CD4-positive, alpha-beta T cell treated with Interferon alpha-2 for 1 hour (primary cell): ENCODE data around the gene SIGLEC1.

Experiments
- DNase-seq, 2 donors: peaks; one replicate each; pipeline ENCODE4 v3.0.0-alpha.2; 2020 to 2022

SIGLEC1 gene

GRCh38 chr20:3677733-3678132 is 34.7 kb downstream of the SIGLEC1 start:
- no peak for DNase-seq

GRCh38 chr20:3674995-3675900 is 37.2 kb downstream of the SIGLEC1 start:
- DNase-seq, result no peak

- DNase-seq, result no peak
Observed at GRCh38 chr20:3674447-3674846, 38.0 kb downstream of the SIGLEC1 start.

GRCh38 chr20:3673221-3674070 is 39.0 kb downstream of the SIGLEC1 start:
- no peak for DNase-seq

GRCh38 chr20:3672547-3673171 is 39.7 kb downstream of the SIGLEC1 start:
- DNase-seq, result no peak

- no peak for DNase-seq
Observed at GRCh38 chr20:3671986-3672546, 40.3 kb downstream of the SIGLEC1 start.

- no peak for DNase-seq
Observed at GRCh38 chr20:3670945-3671344, 41.5 kb downstream of the SIGLEC1 start.

- no peak for DNase-seq
Observed at GRCh38 chr20:3670511-3670910, 41.9 kb downstream of the SIGLEC1 start.

GRCh38 chr20:3669710-3670367 is 42.6 kb downstream of the SIGLEC1 start:
- DNase-seq, result no peak

GRCh38 chr20:3667434-3668037 is 44.9 kb downstream of the SIGLEC1 start:
- no peak for DNase-seq

- no peak for DNase-seq
Observed at GRCh38 chr20:3663858-3664257, 48.5 kb downstream of the SIGLEC1 start.

GRCh38 chr20:3663031-3663701 is 49.2 kb downstream of the SIGLEC1 start, which contains the start of gene GFRA4:
Gene GFRA4 (minus strand): TSS chr20:3663399. CDS start chr20:3663399, 0 bp downstream.
- no peak for DNase-seq
